Measurements from ENCODE around the gene RMND5B.

- TF ChIP-seq CTCF (IDR thresholded peaks at IDR 0.05) (no peak), EZH2 (IDR thresholded peaks at IDR 0.05) (no peak), EZH2phosphoT487 (IDR thresholded peaks at IDR 0.05) (no peak)
Observed at GRCh38 chr5:178152491-178153444, 22.0 kb downstream of the RMND5B start.
